K562 (cell line): ENCODE data around the gene AGRN. TPM values are rescaled to one million over a fixed set of nuclear protein-coding genes. Genes with fewer than 3 reads are reported as not detected.

Experiments
- FOSL1 ChIP-seq: fragments of 200-800 bp; sonication (Bioruptor generic); conservative IDR thresholded peaks from 2 replicates; pipeline ENCODE4 v1.6.1; 2016; ENCODE audit warnings: missing genetic modification characterization, missing compliant biosample characterization
- GATAD2B ChIP-seq: fragments of 450-650 bp; IDR thresholded peaks from 2 replicates; pipeline ENCODE4 v1.6.1; 2017; ENCODE audit warnings: mild to moderate bottlenecking, borderline replicate concordance
- LCOR ChIP-seq: sonication (generic); formaldehyde crosslinking; IDR thresholded peaks from 2 replicates; pipeline ENCODE4 v1.8.0; 2022; ENCODE audit warnings: mild to moderate bottlenecking, missing genetic modification reagents
- MAX ChIP-seq: sonication (generic); formaldehyde crosslinking; IDR thresholded peaks from 2 replicates; pipeline ENCODE4 v1.9.0; 2022; ENCODE audit warnings: mild to moderate bottlenecking, missing genetic modification reagents
- MEF2A ChIP-seq: IDR thresholded peaks from 2 replicates; pipeline ENCODE4 v1.6.1; 2011; ENCODE audit warnings: low read depth, mild to moderate bottlenecking, low read length, moderate library complexity; ENCODE audit not compliant: control insufficient read depth
- NR2C2 ChIP-seq, 2 experiments: fragments of 200-800 bp in 1 of 2; sonication (Bioruptor generic) in 1 of 2; sonication (generic) in 1 of 2; formaldehyde crosslinking in 1 of 2; IDR thresholded peaks; 2 replicates each; pipeline versions ENCODE4 v1.6.1 to v1.8.0; 2016 to 2022; ENCODE audit warnings: mild to moderate bottlenecking in 1 of 2, missing compliant biosample characterization in 1 of 2, missing genetic modification characterization in 1 of 2, missing genetic modification reagents in 1 of 2
- TEAD1 ChIP-seq, 2 experiments: fragments of 450-650 bp in 1 of 2; sonication (generic) in 1 of 2; formaldehyde crosslinking; IDR thresholded peaks; 2 replicates each; pipeline versions ENCODE4 v1.4.0 to v1.8.0; 2020 to 2022; ENCODE audit warnings: mild to moderate bottlenecking in 2 of 2, missing genetic modification reagents in 1 of 2
- ZBTB17 ChIP-seq: fragments of 450-650 bp; formaldehyde crosslinking; IDR thresholded peaks from 2 replicates; pipeline ENCODE4 v1.4.0; 2020; ENCODE audit warnings: mild to moderate bottlenecking
- ZNF639 ChIP-seq, 2 experiments: fragments of 200-800 bp in 1 of 2; sonication (Bioruptor generic) in 1 of 2; sonication (generic) in 1 of 2; formaldehyde crosslinking in 1 of 2; IDR thresholded peaks in 1 of 2; conservative IDR thresholded peaks in 1 of 2; 2 replicates each; pipeline versions ENCODE4 v1.5.0 to v1.6.1; 2016 to 2020; ENCODE audit warnings: missing compliant biosample characterization in 1 of 2, missing genetic modification characterization in 1 of 2, missing genetic modification reagents in 1 of 2
- polyA plus RNA-seq, 8 experiments: library from polyadenylated mRNA; depleted of rRNA in 4 of 8; stranded (reverse) in 5 of 8; unstranded in 3 of 8; fragments of >200 nt; fragmentation: Nextera tagmentation in 2 of 8; fragmentation: Illumina TruSeq in 1 of 8; extraction: Ambion mirVana in 2 of 8; extraction: Trizol in 1 of 8; gene quantifications; 2 replicates each; pipeline versions ENCODE4 v1.2.1 to v1.2.3, GENCODE V29; 2011 to 2014; ENCODE audit warnings: inconsistent platforms in 1 of 8, missing spikeins in 1 of 8
- total RNA-seq, 7 experiments: library from RNA; depleted of rRNA in 6 of 7; stranded (reverse); fragments of >200 nt in 6 of 7; fragmentation: Illumina TruSeq in 2 of 7; extraction: Trizol in 2 of 7; gene quantifications; 2 replicates each; pipeline versions ENCODE4 v1.2.1 to v1.2.3, GENCODE V29; 2011 to 2021; ENCODE audit warnings: low replicate concordance in 1 of 7
- TF ChIP-seq, protein P1 (sequence below): fragments of 450-650 bp; formaldehyde crosslinking; IDR thresholded peaks from 2 replicates; pipeline ENCODE4 v1.4.0; 2022; ENCODE audit warnings: missing genetic modification characterization
- TF ChIP-seq, protein P2 (sequence below): fragments of 250-450 bp; sonication (Bioruptor Pico); IDR thresholded peaks from 2 replicates; pipeline ENCODE4 v1.5.0; 2021
- TF ChIP-seq, protein P3 (sequence below): sonication (generic); formaldehyde crosslinking; IDR thresholded peaks from 2 replicates; pipeline ENCODE4 v1.8.0; 2023; ENCODE audit warnings: mild to moderate bottlenecking, missing genetic modification reagents
- TF ChIP-seq, protein P4 (sequence below), 2 experiments: fragments of 450-650 bp; conservative IDR thresholded peaks; 2 replicates each; pipeline ENCODE4 v1.6.1; 2017; ENCODE audit warnings: mild to moderate bottlenecking in 2 of 2, moderate library complexity in 2 of 2

AGRN gene
- total and polyA plus RNA-seq, 9 of the 15 experiments (the other 6 are each of a cell fraction or from before 2014, with no cell fraction given) = 0.04 to 111 (median 18.1) TPM

DNA sequence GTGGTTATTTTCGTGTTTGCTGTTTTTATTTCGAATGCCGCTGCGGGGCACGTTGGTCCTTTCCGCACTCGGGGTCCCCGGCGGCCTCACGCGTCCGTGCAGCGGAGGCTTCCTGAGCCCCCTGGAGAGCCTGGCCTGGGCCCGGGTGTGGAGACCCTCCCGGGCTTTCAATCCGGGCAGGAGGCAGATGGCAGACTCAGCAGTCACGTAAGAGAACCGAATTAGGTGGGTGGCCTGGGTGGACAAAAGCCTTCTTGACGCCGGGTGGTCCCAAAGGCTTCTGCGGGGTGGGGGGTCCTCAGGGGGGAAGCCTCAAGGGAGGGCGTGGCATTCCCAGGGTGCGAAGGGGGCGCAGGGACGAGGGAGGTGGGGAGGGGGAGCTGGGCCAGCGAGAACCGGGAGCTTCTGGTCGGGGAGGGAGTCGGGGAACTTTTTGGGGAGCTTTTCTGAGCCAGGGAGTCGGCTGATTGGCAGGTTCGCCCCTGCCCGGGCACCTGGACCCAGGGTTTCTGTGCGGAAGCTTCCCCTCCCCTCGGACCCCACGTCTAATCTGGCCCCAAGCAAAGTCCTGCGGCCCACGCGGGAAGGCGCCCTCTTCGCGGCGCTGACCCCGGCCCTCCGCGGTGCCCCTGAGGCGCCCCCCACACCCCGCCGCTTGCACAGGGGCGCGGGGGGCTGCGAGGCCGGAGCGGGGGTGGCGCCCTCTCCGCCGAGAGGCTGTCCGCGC, 18.7 kb upstream of the AGRN start (continued):
- peak; percentile 65; the same call in 1 of the 2 replicates for TF ChIP-seq ZBTB17 (CRISPR knock-in tag)
- peak in 1 of 2 experiments; percentile 10; a peak in 1 of 4 replicates for TF ChIP-seq TEAD1 (CRISPR knock-in tag; IDR thresholded peaks at IDR 0.05)
- TF ChIP-seq, protein P1, sequence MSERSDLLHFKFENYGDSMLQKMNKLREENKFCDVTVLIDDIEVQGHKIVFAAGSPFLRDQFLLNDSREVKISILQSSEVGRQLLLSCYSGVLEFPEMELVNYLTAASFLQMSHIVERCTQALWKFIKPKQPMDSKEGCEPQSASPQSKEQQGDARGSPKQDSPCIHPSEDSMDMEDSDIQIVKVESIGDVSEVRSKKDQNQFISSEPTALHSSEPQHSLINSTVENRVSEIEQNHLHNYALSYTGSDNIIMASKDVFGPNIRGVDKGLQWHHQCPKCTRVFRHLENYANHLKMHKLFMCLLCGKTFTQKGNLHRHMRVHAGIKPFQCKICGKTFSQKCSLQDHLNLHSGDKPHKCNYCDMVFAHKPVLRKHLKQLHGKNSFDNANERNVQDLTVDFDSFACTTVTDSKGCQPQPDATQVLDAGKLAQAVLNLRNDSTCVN (CRISPR knock-in tag) = no peak
- TF ChIP-seq GATAD2B = peak; percentile 84
- no peak for TF ChIP-seq MEF2A
- TF ChIP-seq, protein P2, sequence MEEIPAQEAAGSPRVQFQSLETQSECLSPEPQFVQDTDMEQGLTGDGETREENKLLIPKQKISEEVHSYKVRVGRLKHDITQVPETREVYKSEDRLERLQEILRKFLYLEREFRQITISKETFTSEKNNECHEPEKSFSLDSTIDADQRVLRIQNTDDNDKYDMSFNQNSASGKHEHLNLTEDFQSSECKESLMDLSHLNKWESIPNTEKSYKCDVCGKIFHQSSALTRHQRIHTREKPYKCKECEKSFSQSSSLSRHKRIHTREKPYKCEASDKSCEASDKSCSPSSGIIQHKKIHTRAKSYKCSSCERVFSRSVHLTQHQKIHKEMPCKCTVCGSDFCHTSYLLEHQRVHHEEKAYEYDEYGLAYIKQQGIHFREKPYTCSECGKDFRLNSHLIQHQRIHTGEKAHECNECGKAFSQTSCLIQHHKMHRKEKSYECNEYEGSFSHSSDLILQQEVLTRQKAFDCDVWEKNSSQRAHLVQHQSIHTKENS (CRISPR knock-in tag) = no peak
- TF ChIP-seq, protein P3, sequence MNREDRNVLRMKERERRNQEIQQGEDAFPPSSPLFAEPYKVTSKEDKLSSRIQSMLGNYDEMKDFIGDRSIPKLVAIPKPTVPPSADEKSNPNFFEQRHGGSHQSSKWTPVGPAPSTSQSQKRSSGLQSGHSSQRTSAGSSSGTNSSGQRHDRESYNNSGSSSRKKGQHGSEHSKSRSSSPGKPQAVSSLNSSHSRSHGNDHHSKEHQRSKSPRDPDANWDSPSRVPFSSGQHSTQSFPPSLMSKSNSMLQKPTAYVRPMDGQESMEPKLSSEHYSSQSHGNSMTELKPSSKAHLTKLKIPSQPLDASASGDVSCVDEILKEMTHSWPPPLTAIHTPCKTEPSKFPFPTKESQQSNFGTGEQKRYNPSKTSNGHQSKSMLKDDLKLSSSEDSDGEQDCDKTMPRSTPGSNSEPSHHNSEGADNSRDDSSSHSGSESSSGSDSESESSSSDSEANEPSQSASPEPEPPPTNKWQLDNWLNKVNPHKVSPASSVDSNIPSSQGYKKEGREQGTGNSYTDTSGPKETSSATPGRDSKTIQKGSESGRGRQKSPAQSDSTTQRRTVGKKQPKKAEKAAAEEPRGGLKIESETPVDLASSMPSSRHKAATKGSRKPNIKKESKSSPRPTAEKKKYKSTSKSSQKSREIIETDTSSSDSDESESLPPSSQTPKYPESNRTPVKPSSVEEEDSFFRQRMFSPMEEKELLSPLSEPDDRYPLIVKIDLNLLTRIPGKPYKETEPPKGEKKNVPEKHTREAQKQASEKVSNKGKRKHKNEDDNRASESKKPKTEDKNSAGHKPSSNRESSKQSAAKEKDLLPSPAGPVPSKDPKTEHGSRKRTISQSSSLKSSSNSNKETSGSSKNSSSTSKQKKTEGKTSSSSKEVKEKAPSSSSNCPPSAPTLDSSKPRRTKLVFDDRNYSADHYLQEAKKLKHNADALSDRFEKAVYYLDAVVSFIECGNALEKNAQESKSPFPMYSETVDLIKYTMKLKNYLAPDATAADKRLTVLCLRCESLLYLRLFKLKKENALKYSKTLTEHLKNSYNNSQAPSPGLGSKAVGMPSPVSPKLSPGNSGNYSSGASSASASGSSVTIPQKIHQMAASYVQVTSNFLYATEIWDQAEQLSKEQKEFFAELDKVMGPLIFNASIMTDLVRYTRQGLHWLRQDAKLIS (CRISPR knock-in tag) = peak; percentile 95; the same call in 1 of the 2 replicates
- TF ChIP-seq FOSL1 (tag) = 0 out of 2 replicates have a peak, but pooled peaks have one; percentile 36
- TF ChIP-seq MAX (CRISPR knock-in tag) = peak; percentile 14; the same call in 1 of the 2 replicates
- TF ChIP-seq LCOR (CRISPR knock-in tag) = peak; percentile 65; the same call in 1 of the 2 replicates
- TF ChIP-seq NR2C2 (CRISPR knock-in tag; IDR thresholded peaks at IDR 0.05) = no peak; the same call in 1 of the 2 replicates
- peak; percentile 37; the same call in 1 of the 2 replicates for TF ChIP-seq NR2C2 (tag; IDR thresholded peaks at IDR 0.05)
- no peak for TF ChIP-seq ZNF639 (CRISPR knock-in tag; conservative IDR thresholded peaks at IDR 0.05 in 1 of 2, IDR thresholded peaks at IDR 0.05 in 1 of 2)
- TF ChIP-seq, protein P4, sequence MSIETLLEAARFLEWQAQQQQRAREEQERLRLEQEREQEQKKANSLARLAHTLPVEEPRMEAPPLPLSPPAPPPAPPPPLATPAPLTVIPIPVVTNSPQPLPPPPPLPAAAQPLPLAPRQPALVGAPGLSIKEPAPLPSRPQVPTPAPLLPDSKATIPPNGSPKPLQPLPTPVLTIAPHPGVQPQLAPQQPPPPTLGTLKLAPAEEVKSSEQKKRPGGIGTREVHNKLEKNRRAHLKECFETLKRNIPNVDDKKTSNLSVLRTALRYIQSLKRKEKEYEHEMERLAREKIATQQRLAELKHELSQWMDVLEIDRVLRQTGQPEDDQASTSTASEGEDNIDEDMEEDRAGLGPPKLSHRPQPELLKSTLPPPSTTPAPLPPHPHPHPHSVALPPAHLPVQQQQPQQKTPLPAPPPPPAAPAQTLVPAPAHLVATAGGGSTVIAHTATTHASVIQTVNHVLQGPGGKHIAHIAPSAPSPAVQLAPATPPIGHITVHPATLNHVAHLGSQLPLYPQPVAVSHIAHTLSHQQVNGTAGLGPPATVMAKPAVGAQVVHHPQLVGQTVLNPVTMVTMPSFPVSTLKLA (conservative IDR thresholded peaks at IDR 0.05) = peak; percentile 76 to 84; a peak in 3 of 4 replicates
